ENCODE data around the gene HOXC5.

GRCh38 chr12:54071942-54072341, 39.1 kb downstream of the HOXC5 start:
- TF ChIP-seq CTCF (IDR thresholded peaks at IDR 0.05): no peak
- no peak for TF ChIP-seq REST (IDR thresholded peaks at IDR 0.05; ENCODE audit: insufficient read depth in 1 of 2, low read depth in 2 of 2, low read length in 1 of 2)
- TF ChIP-seq POLR2AphosphoS5 (IDR thresholded peaks at IDR 0.05; ENCODE audit: low read depth, low read length): no peak

Data from Panc1 (cell line).